ENCODE data around the gene MYO3B. TPM values are rescaled to one million over a fixed set of nuclear protein-coding genes. Genes with fewer than 3 reads are reported as not detected.

The MYO3B gene
- polyA plus RNA-seq, 1 donor (not counting 4 experiments of a cell fraction or from before 2014, with no cell fraction given), result 4.4 TPM

DNA sequence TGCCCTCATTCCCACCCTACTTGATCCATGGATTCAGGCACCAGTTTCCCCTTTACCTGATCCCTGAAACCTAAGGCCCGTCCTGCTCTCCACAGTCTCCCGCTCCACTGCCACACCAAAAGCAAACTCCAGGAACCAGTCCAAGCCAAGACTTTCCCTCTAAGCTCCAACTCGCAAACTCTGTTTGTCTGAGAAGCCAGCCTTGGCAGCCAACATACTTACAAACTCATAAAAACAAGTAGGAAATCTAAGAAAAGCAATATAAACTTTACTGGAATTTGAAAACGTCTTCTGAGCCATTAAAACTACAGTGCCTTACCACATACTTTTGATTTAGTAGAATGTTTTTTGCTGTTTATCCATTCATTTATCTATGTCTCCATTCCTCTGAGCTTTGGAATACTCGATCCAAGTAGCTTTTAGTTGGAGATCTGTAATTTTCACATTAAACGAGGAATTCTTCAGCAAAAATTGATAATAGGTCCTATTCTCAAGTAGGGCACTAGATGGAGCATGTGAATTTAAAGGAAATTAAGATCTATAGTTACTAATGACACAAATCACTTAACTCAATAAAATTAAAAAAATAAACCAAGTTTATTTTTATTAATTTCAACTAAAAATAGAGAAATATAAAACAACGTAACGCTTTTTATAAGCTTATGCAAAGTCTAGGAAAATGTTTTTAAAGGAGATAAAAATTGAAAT lies 199.7 kb downstream of the MYO3B start:
- Histone ChIP-seq H3K4me1 (ENCODE audit: control insufficient read depth, extremely low read depth, insufficient read depth, low read length) (peaks cover 18% of the 10 kb centered on the region), H3K36me3 (ENCODE audit: control insufficient read depth in 2 of 2, extremely low read depth in 1 of 2, insufficient read depth in 2 of 2, low read length in 2 of 2) (no peaks in the 10 kb centered on the region), H3K4me3 (ENCODE audit: control insufficient read depth in 2 of 3, extremely low read depth in 1 of 3, insufficient read depth in 2 of 3, low read depth in 1 of 3, low read length in 3 of 3) (no peak overlapping the region), H3K27ac (ENCODE audit: control insufficient read depth, insufficient read depth, low read length) (no peak overlapping the region), H3K79me2 (ENCODE audit: control insufficient read depth, insufficient read depth, low read length) (no peaks in the 10 kb centered on the region), H4K20me1 (ENCODE audit: control insufficient read depth, extremely low read depth, insufficient read depth, low read length) (no peaks in the 10 kb centered on the region), H3K9ac (ENCODE audit: control insufficient read depth, extremely low read depth, insufficient read depth, low read length) (no peak overlapping the region), H2AFZ (ENCODE audit: control insufficient read depth, low read length) (no peak overlapping the region), H3K9me1 (ENCODE audit: control insufficient read depth, extremely low read depth, insufficient read depth, low read length) (no peaks in the 10 kb centered on the region), H3K27me3 (ENCODE audit: control insufficient read depth, extremely low read depth, insufficient read depth, low read length) (no peaks in the 10 kb centered on the region), H3K9me3 (ENCODE audit: control insufficient read depth, low read depth, low read length) (no peaks in the 10 kb centered on the region), H3K4me2 (ENCODE audit: control insufficient read depth, extremely low read depth, insufficient read depth, low read depth, low read length) (no peak overlapping the region)
- DNase-seq (ENCODE audit: low read depth, low spot score) (no peak), FAIRE-seq (no peak)
- dilution Hi-C loops (cut with MboI; ENCODE audit: extremely low pct_ligation_motif_present, low sequenced_read_pairs), result no loop called here
- no peak for TF ChIP-seq EZH2 (IDR thresholded peaks at IDR 0.05; ENCODE audit: low read length)
- TF ChIP-seq, protein P1, sequence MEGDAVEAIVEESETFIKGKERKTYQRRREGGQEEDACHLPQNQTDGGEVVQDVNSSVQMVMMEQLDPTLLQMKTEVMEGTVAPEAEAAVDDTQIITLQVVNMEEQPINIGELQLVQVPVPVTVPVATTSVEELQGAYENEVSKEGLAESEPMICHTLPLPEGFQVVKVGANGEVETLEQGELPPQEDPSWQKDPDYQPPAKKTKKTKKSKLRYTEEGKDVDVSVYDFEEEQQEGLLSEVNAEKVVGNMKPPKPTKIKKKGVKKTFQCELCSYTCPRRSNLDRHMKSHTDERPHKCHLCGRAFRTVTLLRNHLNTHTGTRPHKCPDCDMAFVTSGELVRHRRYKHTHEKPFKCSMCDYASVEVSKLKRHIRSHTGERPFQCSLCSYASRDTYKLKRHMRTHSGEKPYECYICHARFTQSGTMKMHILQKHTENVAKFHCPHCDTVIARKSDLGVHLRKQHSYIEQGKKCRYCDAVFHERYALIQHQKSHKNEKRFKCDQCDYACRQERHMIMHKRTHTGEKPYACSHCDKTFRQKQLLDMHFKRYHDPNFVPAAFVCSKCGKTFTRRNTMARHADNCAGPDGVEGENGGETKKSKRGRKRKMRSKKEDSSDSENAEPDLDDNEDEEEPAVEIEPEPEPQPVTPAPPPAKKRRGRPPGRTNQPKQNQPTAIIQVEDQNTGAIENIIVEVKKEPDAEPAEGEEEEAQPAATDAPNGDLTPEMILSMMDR (optimal IDR thresholded peaks at IDR 0.05 in 1 of 3, IDR thresholded peaks at IDR 0.05 in 1 of 3, conservative IDR thresholded peaks at IDR 0.05 in 1 of 3; ENCODE audit: extremely low read depth in 1 of 3, insufficient read depth in 2 of 3, low read length in 3 of 3), result no peak

GRCh38 chr2:170380267-170380666 lies 202.3 kb downstream of the MYO3B start:
- DNase-seq (ENCODE audit: low read depth, low spot score) (no peak), FAIRE-seq (no peak)
- Histone ChIP-seq H3K36me3 (ENCODE audit: control insufficient read depth in 2 of 2, extremely low read depth in 1 of 2, insufficient read depth in 2 of 2, low read length in 2 of 2) (no peaks in the 10 kb centered on the region), H3K9me1 (ENCODE audit: control insufficient read depth, extremely low read depth, insufficient read depth, low read length) (no peaks in the 10 kb centered on the region), H3K27me3 (ENCODE audit: control insufficient read depth, extremely low read depth, insufficient read depth, low read length) (no peaks in the 10 kb centered on the region), H3K9ac (ENCODE audit: control insufficient read depth, extremely low read depth, insufficient read depth, low read length) (no peak overlapping the region), H3K4me1 (ENCODE audit: control insufficient read depth, extremely low read depth, insufficient read depth, low read length) (peaks cover 4% of the 10 kb centered on the region), H2AFZ (ENCODE audit: control insufficient read depth, low read length) (no peak overlapping the region), H3K4me2 (ENCODE audit: control insufficient read depth, extremely low read depth, insufficient read depth, low read depth, low read length) (no peak overlapping the region), H3K4me3 (ENCODE audit: control insufficient read depth in 2 of 3, extremely low read depth in 1 of 3, insufficient read depth in 2 of 3, low read depth in 1 of 3, low read length in 3 of 3) (no peak overlapping the region), H3K79me2 (ENCODE audit: control insufficient read depth, insufficient read depth, low read length) (no peaks in the 10 kb centered on the region), H3K27ac (ENCODE audit: control insufficient read depth, insufficient read depth, low read length) (no peak overlapping the region), H4K20me1 (ENCODE audit: control insufficient read depth, extremely low read depth, insufficient read depth, low read length) (no peaks in the 10 kb centered on the region), H3K9me3 (ENCODE audit: control insufficient read depth, low read depth, low read length) (no peaks in the 10 kb centered on the region)
- TF ChIP-seq, protein P1 (optimal IDR thresholded peaks at IDR 0.05 in 1 of 3, IDR thresholded peaks at IDR 0.05 in 1 of 3, conservative IDR thresholded peaks at IDR 0.05 in 1 of 3; ENCODE audit: extremely low read depth in 1 of 3, insufficient read depth in 2 of 3, low read length in 3 of 3), result no peak
- no peak for TF ChIP-seq EZH2 (IDR thresholded peaks at IDR 0.05; ENCODE audit: low read length)
- dilution Hi-C loops (cut with MboI; ENCODE audit: extremely low pct_ligation_motif_present, low sequenced_read_pairs), result no loop called here
